ENCODE measurements around the gene TOX3. TPM values are rescaled to one million over a fixed set of nuclear protein-coding genes. Genes with fewer than 3 reads are reported as not detected.

The TOX3 gene
- total RNA-seq, 1 experiment from 2014 or later, result 20.2 TPM

DNA sequence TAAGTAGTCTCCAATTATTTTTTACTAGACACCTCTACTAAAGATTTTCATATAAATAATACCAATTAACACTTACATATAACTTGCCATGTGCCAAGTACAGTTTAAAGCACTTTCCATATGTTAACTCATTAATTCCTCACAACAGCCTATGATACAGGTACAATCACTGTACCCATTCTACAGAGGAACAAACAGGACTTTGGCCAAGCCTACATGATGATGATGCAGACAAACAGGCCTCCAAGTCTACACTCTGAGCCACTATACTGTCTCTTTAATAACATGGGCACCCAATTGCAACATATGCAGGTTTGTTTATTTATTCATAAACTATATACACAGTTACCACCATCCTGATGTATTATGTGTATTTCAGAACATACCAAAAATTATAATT is 46.0 kb downstream of the TOX3 start:
- TF ChIP-seq, protein P1, sequence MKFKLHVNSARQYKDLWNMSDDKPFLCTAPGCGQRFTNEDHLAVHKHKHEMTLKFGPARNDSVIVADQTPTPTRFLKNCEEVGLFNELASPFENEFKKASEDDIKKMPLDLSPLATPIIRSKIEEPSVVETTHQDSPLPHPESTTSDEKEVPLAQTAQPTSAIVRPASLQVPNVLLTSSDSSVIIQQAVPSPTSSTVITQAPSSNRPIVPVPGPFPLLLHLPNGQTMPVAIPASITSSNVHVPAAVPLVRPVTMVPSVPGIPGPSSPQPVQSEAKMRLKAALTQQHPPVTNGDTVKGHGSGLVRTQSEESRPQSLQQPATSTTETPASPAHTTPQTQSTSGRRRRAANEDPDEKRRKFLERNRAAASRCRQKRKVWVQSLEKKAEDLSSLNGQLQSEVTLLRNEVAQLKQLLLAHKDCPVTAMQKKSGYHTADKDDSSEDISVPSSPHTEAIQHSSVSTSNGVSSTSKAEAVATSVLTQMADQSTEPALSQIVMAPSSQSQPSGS (CRISPR knock-in tag; IDR thresholded peaks at IDR 0.05; ENCODE audit: borderline replicate concordance, low read depth), result no peak
- TF ChIP-seq, protein P2, sequence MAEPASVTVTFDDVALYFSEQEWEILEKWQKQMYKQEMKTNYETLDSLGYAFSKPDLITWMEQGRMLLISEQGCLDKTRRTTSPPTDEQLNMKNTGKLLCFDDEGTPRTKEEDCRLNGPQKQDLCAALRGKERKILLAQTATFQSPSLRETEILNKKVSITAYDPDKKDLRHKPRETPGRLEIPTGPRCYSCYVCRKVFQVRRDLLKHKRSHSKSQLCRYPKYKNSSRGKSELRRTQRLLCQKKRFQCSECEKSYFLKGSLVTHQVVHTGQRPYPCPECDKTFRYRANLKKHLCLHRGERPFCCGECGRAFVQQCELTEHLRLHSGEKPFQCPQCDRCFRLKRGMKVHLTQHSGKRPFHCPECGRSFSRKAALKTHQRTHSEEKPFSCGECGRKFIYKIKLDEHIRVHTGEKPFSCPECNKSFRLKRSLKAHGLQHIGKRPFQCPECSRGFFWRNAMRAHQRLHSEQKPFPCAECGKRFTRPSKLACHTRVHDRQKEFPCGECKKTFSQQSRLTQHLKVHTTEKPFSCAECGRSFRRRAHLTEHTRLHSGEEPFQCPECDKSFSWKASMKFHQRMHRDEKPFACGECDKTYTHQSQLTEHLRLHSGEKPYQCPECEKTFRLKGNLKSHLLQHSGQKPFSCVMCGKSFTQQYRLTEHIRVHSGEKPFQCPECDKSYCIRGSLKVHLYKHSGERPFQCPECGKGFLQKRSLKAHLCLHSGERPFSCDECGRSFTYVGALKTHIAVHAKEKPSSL (CRISPR knock-in tag; conservative IDR thresholded peaks at IDR 0.05), result no peak
- TF ChIP-seq IRF2 (CRISPR knock-in tag; IDR thresholded peaks at IDR 0.05; ENCODE audit: borderline replicate concordance, low read depth), result no peak
- no peak for TF ChIP-seq HMGA2 (CRISPR knock-in tag; IDR thresholded peaks at IDR 0.05)
- TF ChIP-seq, protein P3, sequence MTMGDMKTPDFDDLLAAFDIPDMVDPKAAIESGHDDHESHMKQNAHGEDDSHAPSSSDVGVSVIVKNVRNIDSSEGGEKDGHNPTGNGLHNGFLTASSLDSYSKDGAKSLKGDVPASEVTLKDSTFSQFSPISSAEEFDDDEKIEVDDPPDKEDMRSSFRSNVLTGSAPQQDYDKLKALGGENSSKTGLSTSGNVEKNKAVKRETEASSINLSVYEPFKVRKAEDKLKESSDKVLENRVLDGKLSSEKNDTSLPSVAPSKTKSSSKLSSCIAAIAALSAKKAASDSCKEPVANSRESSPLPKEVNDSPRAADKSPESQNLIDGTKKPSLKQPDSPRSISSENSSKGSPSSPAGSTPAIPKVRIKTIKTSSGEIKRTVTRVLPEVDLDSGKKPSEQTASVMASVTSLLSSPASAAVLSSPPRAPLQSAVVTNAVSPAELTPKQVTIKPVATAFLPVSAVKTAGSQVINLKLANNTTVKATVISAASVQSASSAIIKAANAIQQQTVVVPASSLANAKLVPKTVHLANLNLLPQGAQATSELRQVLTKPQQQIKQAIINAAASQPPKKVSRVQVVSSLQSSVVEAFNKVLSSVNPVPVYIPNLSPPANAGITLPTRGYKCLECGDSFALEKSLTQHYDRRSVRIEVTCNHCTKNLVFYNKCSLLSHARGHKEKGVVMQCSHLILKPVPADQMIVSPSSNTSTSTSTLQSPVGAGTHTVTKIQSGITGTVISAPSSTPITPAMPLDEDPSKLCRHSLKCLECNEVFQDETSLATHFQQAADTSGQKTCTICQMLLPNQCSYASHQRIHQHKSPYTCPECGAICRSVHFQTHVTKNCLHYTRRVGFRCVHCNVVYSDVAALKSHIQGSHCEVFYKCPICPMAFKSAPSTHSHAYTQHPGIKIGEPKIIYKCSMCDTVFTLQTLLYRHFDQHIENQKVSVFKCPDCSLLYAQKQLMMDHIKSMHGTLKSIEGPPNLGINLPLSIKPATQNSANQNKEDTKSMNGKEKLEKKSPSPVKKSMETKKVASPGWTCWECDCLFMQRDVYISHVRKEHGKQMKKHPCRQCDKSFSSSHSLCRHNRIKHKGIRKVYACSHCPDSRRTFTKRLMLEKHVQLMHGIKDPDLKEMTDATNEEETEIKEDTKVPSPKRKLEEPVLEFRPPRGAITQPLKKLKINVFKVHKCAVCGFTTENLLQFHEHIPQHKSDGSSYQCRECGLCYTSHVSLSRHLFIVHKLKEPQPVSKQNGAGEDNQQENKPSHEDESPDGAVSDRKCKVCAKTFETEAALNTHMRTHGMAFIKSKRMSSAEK (CRISPR knock-in tag; IDR thresholded peaks at IDR 0.05; ENCODE audit: borderline replicate concordance), result no peak
- TF ChIP-seq ZNF423 (CRISPR knock-in tag; IDR thresholded peaks at IDR 0.05), result no peak
- TF ChIP-seq MXD4 (CRISPR knock-in tag; IDR thresholded peaks at IDR 0.05; ENCODE audit: borderline replicate concordance), result no peak
- TF ChIP-seq NR2C2 (CRISPR knock-in tag; IDR thresholded peaks at IDR 0.05), result no peak
- no peak for TF ChIP-seq OVOL2 (CRISPR knock-in tag; IDR thresholded peaks at IDR 0.05; ENCODE audit: borderline replicate concordance)
- TF ChIP-seq SMAD4 (CRISPR knock-in tag; IDR thresholded peaks at IDR 0.05), result no peak
- no peak for TF ChIP-seq ZNF219 (CRISPR knock-in tag; IDR thresholded peaks at IDR 0.05; ENCODE audit: borderline replicate concordance)
- TF ChIP-seq, protein P4, sequence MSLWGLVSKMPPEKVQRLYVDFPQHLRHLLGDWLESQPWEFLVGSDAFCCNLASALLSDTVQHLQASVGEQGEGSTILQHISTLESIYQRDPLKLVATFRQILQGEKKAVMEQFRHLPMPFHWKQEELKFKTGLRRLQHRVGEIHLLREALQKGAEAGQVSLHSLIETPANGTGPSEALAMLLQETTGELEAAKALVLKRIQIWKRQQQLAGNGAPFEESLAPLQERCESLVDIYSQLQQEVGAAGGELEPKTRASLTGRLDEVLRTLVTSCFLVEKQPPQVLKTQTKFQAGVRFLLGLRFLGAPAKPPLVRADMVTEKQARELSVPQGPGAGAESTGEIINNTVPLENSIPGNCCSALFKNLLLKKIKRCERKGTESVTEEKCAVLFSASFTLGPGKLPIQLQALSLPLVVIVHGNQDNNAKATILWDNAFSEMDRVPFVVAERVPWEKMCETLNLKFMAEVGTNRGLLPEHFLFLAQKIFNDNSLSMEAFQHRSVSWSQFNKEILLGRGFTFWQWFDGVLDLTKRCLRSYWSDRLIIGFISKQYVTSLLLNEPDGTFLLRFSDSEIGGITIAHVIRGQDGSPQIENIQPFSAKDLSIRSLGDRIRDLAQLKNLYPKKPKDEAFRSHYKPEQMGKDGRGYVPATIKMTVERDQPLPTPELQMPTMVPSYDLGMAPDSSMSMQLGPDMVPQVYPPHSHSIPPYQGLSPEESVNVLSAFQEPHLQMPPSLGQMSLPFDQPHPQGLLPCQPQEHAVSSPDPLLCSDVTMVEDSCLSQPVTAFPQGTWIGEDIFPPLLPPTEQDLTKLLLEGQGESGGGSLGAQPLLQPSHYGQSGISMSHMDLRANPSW (CRISPR knock-in tag; conservative IDR thresholded peaks at IDR 0.05; ENCODE audit: low read depth), result no peak
- peaks cover 3% of the 10 kb centered on the region for H3K36me3 Mint-ChIP-seq
- H3K4me3 Mint-ChIP-seq, result no peak overlapping the region
- H3K4me1 Mint-ChIP-seq, result peaks cover 63% of the 10 kb centered on the region
- ChIA-PET POLR2A (no interaction called here), CTCF (no interaction called here)
- DNase-seq (ENCODE audit: low spot score), result no peak
- H3K27me3 Mint-ChIP-seq (ENCODE audit: low read depth), result no peaks in the 10 kb centered on the region
- no peak for ATAC-seq
- H3K27ac Mint-ChIP-seq, result no peak overlapping the region
- H3K9me3 Mint-ChIP-seq, result 0 out of 2 replicates have a peak, but pooled peaks cover 3% of the 10 kb centered on the region

DNA sequence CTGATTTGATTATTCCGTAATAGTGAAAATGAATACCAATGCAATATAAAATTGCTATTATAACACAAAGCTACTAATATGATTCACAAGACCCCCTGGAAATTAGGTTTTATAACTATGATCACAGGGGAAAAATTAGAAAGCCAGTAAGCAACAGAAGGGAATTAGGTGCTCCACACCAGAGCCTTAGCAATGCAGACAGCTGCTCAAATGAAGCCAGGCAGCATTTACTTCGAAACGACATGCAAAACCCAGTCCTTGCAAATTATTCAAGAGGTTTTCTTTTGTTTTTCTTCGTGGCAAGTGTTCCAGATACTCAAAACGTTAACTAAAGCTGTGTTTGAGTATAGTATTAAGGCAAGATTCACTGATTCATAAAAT is 47.9 kb downstream of the TOX3 start:
- peaks cover 81% of the 10 kb centered on the region for H3K4me1 Mint-ChIP-seq
- no peaks in the 10 kb centered on the region for H3K9me3 Mint-ChIP-seq
- no peaks in the 10 kb centered on the region for H3K27me3 Mint-ChIP-seq (ENCODE audit: low read depth)
- peak overlapping the region; percentile 51 for H3K4me3 Mint-ChIP-seq
- no peaks in the 10 kb centered on the region for H3K36me3 Mint-ChIP-seq
- no peak for DNase-seq (ENCODE audit: low spot score)
- ATAC-seq, result peak; percentile 48
- POLR2A ChIA-PET, result interaction anchor here (0.6 kb wide), 1 partner anchor 115 kb away, joined by 9 read pairs; no protein-coding TSS in a partner anchor
- CTCF ChIA-PET, result interaction anchor here (1.0 kb wide), 1 partner anchor 307 kb away, joined by 3 read pairs; no protein-coding TSS in a partner anchor
- H3K27ac Mint-ChIP-seq, result peak overlapping the region; percentile 90
- TF ChIP-seq FOXK1 (CRISPR knock-in tag; IDR thresholded peaks at IDR 0.05) (no peak), TP53 (CRISPR knock-in tag; IDR thresholded peaks at IDR 0.05) (no peak), KAT7 (CRISPR knock-in tag; IDR thresholded peaks at IDR 0.05; ENCODE audit: borderline replicate concordance) (no peak), TEAD1 (CRISPR knock-in tag; IDR thresholded peaks at IDR 0.05) (no peak), GABPB1 (CRISPR knock-in tag; IDR thresholded peaks at IDR 0.05) (no peak), CBFB (CRISPR knock-in tag; IDR thresholded peaks at IDR 0.05; ENCODE audit: low read depth) (no peak), ATF1 (CRISPR knock-in tag; IDR thresholded peaks at IDR 0.05) (no peak)
- TF ChIP-seq, protein P3 (CRISPR knock-in tag; IDR thresholded peaks at IDR 0.05; ENCODE audit: borderline replicate concordance), result no peak
- TF ChIP-seq, protein P5, sequence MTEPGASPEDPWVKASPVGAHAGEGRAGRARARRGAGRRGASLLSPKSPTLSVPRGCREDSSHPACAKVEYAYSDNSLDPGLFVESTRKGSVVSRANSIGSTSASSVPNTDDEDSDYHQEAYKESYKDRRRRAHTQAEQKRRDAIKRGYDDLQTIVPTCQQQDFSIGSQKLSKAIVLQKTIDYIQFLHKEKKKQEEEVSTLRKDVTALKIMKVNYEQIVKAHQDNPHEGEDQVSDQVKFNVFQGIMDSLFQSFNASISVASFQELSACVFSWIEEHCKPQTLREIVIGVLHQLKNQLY (CRISPR knock-in tag; IDR thresholded peaks at IDR 0.05), result no peak

Measured in WTC11 (cell line).